GM18520 (cell line): ENCODE results near the gene PRDM16.

Experiments used
- ATAC-seq: cut with Tn5 transposase; IDR thresholded peaks from one replicate; pipeline ENCODE4 v1.9.1; 2021; ENCODE audit not compliant: unreplicated experiment

Gene PRDM16

GRCh38 chr1:3068564-3069431 lies at the start of gene PRDM16:
PRDM16 (plus strand) TSS chr1:3069203; CDS start chr1:3069260, 57 bp downstream.
- ATAC-seq = no peak

DNA sequence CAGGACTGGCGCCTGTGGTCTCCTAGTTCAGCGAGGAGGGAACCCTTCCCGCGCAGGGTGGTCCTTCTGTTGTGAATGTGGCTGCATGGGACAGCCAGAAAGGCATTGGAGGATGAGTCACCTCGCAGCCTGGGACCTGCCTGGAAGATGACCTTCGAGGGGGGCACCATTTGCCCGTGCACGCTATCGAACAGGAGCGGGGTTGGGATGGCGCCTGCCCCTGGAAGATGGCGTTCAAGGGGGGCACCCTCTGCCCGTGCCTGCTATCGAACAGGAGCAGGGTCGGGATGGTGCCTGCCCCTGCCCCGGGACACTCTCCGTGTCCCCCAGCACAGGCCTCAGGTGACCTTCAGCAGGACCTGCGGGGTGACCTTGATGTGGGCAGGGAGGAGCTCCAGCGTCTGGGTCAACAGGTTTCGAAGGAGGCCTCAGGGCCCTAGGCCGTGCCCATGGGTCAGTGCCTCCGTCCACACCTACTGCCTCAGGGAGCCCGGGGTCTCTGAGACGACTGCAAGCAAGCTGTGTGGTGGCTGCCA lies 49.4 kb upstream of the PRDM16 start:
- ATAC-seq = no peak

GRCh38 chr1:3020263-3020909 lies 48.6 kb upstream of the PRDM16 start:
- no peak for ATAC-seq

DNA sequence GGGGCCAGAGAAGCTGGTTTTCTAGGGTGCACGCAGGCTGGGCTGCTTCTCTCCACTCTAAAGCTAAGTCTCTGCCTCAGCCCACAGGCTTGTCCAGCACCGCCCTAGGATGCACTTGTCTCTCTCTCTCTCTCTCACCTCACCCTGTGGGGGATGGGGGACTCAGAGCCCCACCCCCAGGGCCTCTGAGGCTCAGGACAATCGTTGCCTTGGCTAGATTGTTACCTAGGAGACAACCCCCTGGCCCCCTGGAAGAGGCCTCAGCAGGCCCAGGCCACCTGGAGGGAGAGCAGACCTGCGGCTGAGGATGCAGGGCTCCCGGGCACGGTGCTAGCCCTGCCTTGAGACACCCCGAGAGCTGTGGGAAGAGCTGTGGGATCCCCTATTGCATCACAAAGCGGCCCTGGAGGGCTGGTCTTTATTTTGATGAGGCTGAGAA lies 47.8 kb upstream of the PRDM16 start, which contains the start of gene ACTRT2:
Gene ACTRT2, plus strand, starts transcription at position 235 of the 439 bp plus-strand sequence. CDS start 220 bp downstream, outside the sequence.
- ATAC-seq = no peak

GRCh38 chr1:3021801-3022401 lies 47.1 kb upstream of the PRDM16 start:
- ATAC-seq = no peak

DNA sequence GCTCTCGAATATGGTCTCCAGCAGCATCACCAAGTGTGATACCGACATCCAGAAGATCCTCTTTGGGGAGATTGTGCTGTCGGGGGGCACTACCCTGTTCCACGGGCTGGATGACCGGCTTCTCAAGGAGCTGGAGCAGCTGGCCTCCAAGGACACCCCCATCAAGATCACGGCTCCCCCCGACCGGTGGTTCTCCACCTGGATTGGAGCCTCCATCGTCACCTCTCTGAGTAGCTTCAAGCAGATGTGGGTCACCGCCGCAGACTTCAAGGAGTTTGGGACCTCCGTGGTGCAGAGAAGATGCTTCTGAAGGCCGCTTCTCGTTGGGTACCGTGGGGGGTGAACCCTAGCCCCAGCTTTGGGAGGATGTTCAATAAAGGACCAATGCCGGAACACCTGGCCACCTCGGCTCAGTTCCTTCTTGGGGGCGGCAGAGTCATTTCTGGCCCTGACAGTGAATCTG lies 46.5 kb upstream of the PRDM16 start:
- no peak for ATAC-seq

GRCh38 chr1:3022976-3023375 lies 46.0 kb upstream of the PRDM16 start:
- ATAC-seq = no peak

DNA sequence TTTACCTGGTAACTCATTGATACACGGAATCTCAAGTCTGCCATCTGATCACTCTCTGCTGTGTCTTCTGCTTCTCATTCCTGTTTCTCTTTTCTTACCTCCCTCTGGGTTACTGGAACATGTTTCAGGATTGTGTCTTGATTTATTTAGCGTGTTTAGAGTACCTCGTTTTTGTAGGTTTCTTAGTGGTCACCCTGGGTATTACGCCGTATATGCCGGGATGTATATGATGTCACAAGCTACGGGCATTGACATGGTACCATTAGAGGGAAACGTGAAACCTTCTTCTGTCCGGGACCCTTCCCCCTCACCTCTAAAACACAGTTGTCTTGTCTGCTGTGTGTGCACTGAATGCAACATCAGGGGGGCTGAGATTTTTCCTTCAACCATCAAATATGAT lies 45.0 kb upstream of the PRDM16 start:
- ATAC-seq = no peak

DNA sequence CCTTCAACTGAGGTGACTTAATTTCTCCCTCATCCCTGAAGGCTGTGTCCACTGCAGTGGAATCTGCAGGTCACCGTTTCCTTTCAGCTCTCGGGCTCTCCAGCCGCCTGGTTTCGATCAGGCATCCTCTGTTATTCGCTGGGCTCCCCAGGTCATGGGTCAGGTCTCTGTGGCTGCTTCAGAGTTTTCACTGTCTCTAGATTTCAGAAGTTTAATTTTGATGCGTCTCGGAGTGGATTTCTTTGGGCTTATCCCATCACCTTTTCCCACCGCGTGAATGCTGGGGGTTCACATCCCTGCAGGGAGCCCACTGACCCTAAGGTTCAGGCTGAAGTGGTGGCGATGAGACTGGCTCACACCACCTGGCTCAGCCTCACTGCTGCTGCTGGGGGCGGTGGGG lies 44.4 kb upstream of the PRDM16 start:
- no peak for ATAC-seq

GRCh38 chr1:3026124-3026523 lies 42.9 kb upstream of the PRDM16 start:
- ATAC-seq = no peak

DNA sequence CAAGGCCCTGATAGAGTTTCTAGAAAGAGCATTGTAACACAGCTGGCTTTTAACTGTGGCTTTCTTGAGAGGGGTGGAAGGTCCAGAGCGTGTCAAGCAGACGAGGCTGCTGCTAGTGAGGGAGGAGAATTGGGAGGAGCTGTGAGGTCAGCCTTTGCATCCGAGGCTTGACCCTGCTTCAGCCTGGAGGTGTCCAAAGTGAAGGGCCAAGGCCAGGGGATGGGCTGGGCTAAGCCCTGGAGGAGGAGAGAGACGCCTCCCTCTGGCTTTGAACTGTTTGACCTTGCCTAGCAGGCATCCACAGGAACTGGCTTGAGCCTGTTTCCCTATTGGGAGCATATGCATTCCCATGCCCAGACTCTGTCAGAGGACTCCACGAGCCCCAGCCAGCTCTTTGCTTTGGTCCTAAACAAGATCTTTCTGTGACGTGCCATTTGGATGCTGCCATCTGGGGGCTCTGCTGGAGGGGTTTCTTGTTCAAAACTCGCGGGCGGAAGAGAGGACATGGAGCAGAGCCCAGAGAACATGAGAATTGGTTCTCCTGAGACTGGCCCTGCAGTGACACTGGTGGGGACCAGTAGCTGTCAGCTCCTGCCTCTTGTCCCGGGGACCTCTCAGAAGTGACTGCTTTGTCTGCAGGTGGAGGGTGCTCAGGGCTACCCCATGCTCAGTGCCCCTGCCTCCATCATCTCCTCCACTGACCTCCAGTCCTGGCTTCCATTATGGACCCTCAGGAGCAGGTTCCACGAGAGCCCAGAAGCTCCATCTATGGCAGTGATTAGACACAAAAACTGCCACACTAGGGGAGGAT lies 42.2 kb upstream of the PRDM16 start:
- ATAC-seq = no peak

DNA sequence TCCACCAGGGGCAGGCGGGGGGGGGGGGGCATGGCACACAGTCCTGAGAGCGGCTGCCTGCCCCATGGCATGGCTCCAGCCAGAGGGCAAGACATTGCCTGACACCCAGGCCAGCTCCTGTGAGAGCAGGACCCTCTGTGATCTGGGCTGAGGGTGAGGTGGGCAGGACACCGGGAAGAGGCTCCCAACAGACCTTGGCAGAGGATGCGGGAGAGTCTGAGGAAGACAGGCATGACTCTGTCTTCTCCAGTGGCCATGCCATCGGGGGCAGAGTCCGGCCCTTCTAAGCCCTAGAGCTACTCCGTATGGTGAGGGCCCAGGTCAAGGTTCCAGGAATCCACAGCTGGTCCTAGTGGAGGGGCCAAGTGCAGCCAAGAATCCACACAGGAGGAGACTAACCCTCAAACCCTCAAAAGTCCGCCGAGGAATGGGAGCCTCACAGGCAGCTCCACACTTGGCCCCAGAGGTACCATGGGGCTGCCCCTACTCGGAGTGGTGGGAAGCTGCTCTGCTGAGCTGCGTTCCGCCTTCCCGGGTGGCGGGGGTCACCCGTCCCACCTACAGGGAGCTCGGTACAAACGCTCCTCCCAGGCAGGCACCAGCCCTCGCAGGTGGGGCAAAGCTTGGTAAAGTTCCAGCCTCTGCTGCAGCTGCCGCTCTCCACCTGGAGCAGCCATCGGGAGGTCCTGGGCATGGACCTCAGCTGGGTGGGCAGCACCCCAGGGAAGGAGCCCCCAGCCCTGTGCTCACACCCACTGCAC lies 41.2 kb upstream of the PRDM16 start:
- no peak for ATAC-seq

DNA sequence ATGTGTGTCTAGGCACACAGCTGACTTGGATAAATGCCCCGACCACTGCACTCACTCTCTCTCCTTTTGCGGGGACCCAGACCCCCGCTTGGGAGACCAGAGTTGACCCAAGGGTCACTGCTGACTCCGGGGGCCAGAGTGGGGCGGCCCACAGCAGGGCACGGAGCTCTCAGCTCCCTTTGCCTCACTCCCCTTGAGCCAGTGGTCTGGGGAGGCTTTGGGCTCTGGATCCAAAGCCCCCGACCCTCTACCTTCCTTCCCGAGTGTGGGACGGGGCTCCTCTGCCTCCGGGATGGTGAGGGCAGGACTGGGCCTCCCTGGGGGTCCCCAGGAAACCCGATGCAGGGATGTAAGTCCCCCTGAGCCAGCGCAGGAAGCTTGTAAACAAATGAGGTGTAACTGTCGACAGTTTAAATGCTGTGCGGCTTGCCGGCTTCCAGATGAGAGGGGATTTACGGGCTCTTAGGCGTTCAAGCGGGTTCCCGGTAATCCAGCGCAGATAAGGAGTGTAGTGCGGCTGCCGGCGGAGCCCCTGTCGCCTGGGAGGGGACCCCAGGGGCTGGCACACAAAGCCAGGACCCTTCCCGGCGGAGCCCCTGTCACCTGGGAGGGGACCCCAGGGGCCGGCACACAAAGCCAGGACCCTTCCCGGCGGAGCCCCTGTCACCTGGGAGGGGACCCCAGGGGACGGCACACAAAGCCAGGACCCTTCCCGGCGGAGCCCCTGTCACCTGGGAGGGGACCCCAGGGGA lies 40.3 kb upstream of the PRDM16 start:
- no peak for ATAC-seq

DNA sequence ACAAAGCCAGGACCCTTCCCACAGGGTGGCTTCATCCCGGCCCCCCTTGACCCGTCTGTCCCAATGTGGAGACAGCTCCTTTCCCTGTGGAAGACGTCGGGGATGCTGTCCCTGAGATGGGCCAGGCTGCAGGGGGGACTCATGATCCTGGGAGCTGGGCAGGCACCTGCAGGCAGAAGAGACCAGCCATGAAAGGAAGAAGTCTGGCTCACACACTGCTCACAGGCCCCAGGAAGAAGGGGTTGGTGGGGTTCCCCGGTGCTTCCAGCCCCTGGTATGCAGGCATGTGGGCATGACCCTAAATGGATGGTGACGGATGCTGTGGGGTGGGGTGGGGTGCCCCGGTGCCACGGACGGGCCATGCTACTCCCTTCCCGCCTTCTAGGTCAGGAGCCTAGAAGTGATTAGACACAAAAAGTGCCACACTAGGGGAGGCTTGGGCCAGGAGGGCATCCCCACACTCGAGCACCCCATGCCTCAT lies 39.5 kb upstream of the PRDM16 start:
- ATAC-seq = no peak

DNA sequence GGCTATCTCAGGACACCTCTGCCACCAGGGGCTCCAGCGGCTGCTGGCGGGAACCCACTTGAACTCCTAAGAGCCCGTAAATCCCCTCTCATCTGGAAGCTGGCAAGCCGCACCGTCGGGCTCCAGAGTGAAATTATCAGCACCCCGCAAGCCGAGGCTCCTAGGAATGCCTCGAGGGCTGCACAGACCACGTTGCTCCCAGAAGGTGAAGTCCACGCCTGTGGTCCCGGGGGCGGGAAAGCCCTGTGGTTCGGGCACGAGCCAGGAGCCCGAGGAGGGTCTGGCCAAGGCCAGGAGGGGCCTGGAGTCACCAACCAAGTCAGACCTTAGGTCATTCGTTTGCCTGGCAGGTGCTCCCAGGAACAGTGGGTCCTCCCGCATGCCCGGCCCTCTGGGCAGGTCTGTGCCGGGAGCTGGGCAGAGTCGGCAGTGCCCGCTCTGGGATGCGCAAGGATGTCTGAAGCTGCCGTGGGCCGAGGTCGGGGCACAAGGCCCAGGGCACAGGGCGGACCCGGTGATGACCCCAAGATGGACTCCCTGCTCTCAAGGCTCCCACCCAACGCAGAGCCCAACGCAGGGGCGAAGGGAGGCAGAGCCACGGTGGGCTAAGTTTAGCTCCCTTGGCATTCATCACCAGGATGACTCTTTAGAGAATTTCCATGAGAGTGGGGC lies 38.9 kb upstream of the PRDM16 start:
- ATAC-seq = no peak

GRCh38 chr1:3030663-3031381 lies 38.2 kb upstream of the PRDM16 start:
- ATAC-seq = no peak

DNA sequence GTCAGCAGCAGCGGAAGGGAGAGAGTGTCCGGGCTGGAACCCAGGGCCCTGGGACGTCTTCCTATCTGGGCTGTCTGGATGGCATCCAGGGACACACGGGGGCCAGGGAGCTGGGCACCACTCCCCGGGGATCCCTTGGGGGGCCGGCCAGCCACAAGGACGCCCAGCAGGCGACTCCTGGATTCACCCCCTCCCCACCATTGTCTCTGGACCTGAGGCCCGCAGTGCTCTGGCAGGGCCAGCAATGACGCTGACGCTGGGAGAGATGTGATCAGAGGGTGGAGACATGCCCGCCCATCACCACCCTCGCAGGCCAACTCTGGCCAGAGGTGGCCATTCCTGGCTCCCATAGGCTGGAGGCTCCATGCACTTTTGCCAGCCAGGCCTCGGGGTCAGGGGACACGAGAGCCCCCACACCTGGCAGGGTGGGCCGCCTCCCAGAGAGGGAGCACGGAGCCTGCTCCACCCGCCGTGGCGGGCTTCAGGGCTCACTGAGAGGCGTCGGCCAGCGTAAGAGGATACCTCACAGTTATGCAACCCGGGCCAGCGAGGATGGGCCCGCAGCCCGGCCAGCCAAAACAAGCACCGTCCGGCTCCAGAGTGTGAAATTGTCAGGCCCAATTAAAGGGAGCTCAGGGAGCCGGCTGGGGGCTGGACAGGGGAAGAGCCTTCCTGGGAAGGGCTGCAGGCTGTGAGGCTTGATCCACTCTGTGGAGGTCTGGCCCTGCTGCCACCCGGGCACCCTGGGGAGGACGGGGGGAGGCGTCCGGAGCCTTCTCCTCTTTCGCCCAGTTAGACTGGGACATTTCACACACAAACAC lies 37.4 kb upstream of the PRDM16 start:
- no peak for ATAC-seq
